Stimulated activated CD4-positive, alpha-beta T cell treated with anti-CD3 and anti-CD28 coated beads, Interleukin-1b, Interleukin-23, amount 100 ng/mL, for 48 hours (primary cell): ENCODE data around the gene BTNL3.
"Not testable (repeated sequence)": the region's sequence is repeated elsewhere in the genome, so short reads cannot be mapped to it uniquely, and the experiment has no call there.

Experiments used
- DNase-seq: peaks from one replicate; pipeline ENCODE4 v3.0.0-alpha.2; 2020

BTNL3 gene

GRCh38 chr5:180988592-180988991 lies at the start of gene BTNL3:
BTNL3 (plus strand) TSS chr5:180988846; CDS start chr5:180989029, 183 bp downstream.
- no peak for DNase-seq

- no peak for DNase-seq
Observed at GRCh38 chr5:180950291-180950949, 38.2 kb upstream of the BTNL3 start.

- no peak for DNase-seq
Observed at GRCh38 chr5:180959661-180960060, 29.0 kb upstream of the BTNL3 start.

GRCh38 chr5:180960209-180960608 lies 28.4 kb upstream of the BTNL3 start:
- DNase-seq, result no peak

- DNase-seq, result no peak
Observed at GRCh38 chr5:180969406-180969805, 19.2 kb upstream of the BTNL3 start.

GRCh38 chr5:180970336-180970735 lies 18.3 kb upstream of the BTNL3 start:
- no peak for DNase-seq

GRCh38 chr5:180970875-180971274 lies 17.8 kb upstream of the BTNL3 start:
- no peak for DNase-seq

- no peak for DNase-seq
Observed at GRCh38 chr5:180974612-180975315, 13.9 kb upstream of the BTNL3 start.

- DNase-seq, result no peak
Observed at GRCh38 chr5:180975338-180975737, 13.3 kb upstream of the BTNL3 start.

- DNase-seq, result no peak
Observed at GRCh38 chr5:180976518-180976917, 12.1 kb upstream of the BTNL3 start.

GRCh38 chr5:180977852-180978251 lies 10.8 kb upstream of the BTNL3 start:
- no peak for DNase-seq

GRCh38 chr5:180982008-180982741 lies 6.5 kb upstream of the BTNL3 start:
- no peak for DNase-seq

GRCh38 chr5:180988016-180988415 lies 630 bp upstream of the BTNL3 start:
- DNase-seq, result no peak

- no peak for DNase-seq
Observed at GRCh38 chr5:180990086-180990881, 1.6 kb downstream of the BTNL3 start.

GRCh38 chr5:180990882-180991242 lies 2.2 kb downstream of the BTNL3 start:
- DNase-seq, result no peak

- DNase-seq, result no peak
Observed at GRCh38 chr5:181001947-181002346, 13.3 kb downstream of the BTNL3 start.

GRCh38 chr5:181005791-181006190 lies 17.1 kb downstream of the BTNL3 start:
- no peak for DNase-seq

GRCh38 chr5:181008136-181008535 lies 19.5 kb downstream of the BTNL3 start:
- no peak for DNase-seq

- DNase-seq, result not testable (repeated sequence)
Observed at GRCh38 chr5:181010018-181010417, 21.4 kb downstream of the BTNL3 start.

GRCh38 chr5:181014654-181015053 lies 26.0 kb downstream of the BTNL3 start:
- not testable (repeated sequence) for DNase-seq

GRCh38 chr5:181017448-181017847 lies 28.8 kb downstream of the BTNL3 start:
- DNase-seq, result not testable (repeated sequence)

- DNase-seq, result no peak
Observed at GRCh38 chr5:181020688-181021087, 32.0 kb downstream of the BTNL3 start.
